Panc1 (cell line): Measurements from ENCODE around the gene FOXJ2.

Source experiments
- POLR2AphosphoS5 ChIP-seq: IDR thresholded peaks from 2 replicates; pipeline ENCODE4 v1.6.1; 2012; ENCODE audit warnings: mild to moderate bottlenecking, low read depth, low read length, moderate library complexity
- TF ChIP-seq, protein P1 (sequence below): fragments of 450-650 bp; IDR thresholded peaks from 2 replicates; pipeline ENCODE4 v1.5.1; 2017; ENCODE audit warnings: mild to moderate bottlenecking

DNA sequence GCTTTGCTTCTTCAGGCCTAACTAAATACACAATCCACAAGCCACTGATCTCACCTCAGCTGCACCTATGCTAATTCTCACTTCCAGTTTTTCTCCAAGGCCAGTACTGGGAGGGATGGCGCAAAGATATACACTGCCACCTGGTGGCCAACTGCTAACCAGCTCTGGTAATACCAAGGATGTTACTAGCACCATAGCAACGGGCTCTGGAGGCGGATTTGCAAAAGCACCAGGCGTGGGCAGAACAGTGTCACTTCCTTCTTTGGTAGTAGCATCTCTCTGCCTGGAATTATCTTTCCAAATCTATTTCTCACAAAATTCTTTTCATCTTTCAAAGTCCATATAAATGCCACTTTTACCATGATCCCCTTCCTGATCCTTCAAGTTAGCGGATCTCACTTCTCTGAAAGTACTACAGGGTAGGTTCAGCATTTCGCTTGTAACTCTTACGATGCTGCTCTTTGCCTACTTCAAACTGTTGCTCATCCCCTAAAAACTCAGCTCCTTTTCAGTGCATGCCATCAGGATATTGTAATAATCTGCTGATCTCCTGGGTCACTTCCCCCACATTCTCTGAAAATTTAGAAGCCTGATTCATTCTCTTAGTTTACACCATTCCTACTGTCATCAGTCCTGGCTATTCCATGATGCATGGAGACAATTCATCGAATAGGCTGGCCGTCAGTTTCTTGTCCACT, 37.1 kb upstream of the FOXJ2 start:
- TF ChIP-seq, protein P1, sequence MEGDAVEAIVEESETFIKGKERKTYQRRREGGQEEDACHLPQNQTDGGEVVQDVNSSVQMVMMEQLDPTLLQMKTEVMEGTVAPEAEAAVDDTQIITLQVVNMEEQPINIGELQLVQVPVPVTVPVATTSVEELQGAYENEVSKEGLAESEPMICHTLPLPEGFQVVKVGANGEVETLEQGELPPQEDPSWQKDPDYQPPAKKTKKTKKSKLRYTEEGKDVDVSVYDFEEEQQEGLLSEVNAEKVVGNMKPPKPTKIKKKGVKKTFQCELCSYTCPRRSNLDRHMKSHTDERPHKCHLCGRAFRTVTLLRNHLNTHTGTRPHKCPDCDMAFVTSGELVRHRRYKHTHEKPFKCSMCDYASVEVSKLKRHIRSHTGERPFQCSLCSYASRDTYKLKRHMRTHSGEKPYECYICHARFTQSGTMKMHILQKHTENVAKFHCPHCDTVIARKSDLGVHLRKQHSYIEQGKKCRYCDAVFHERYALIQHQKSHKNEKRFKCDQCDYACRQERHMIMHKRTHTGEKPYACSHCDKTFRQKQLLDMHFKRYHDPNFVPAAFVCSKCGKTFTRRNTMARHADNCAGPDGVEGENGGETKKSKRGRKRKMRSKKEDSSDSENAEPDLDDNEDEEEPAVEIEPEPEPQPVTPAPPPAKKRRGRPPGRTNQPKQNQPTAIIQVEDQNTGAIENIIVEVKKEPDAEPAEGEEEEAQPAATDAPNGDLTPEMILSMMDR, result peak; percentile 83
- no peak for TF ChIP-seq POLR2AphosphoS5
